Breast epithelium (tissue), 4 donors: ENCODE data around the gene CD164L2. TPM values are rescaled to one million over a fixed set of nuclear protein-coding genes. Genes with fewer than 3 reads are reported as not detected.

Source experiments
- DNase-seq, 2 donors: peaks; one replicate each; pipeline ENCODE4 v3.0.0-alpha.2; 2019; ENCODE audit warnings: low spot score in 2 of 2
- H3K27ac ChIP-seq, 2 donors: fragments of 200-600 bp; sonication (generic) in 1 of 2; one replicate each; pipeline ENCODE4 v1.5.1; 2016 to 2019; ENCODE audit warnings: mild to moderate bottlenecking in 1 of 2
- H3K27me3 ChIP-seq, 2 donors: fragments of 200-600 bp; sonication (generic) in 1 of 2; one replicate each; pipeline versions ENCODE4 v1.5.1 to v1.6.0; 2017 to 2019; ENCODE audit warnings: control low read depth in 1 of 2, mild to moderate bottlenecking in 1 of 2
- H3K36me3 ChIP-seq: fragments of 200-600 bp; one replicate; pipeline ENCODE4 v1.5.1; 2019
- H3K4me1 ChIP-seq, 2 donors: fragments of 200-600 bp; sonication (generic); one replicate each; pipeline ENCODE4 v1.5.1; 2016 to 2019; ENCODE audit warnings: control low read depth in 1 of 2
- H3K4me3 ChIP-seq, 3 donors: fragments of 200-600 bp; sonication (generic); 1 replicate in 2 of 3; 2 replicates in 1 of 3; pipeline ENCODE4 v1.5.1; 2016 to 2019; ENCODE audit warnings: mild to moderate bottlenecking in 3 of 3, moderate library complexity in 2 of 3
- H3K9me3 ChIP-seq, 2 donors: fragments of 200-600 bp; sonication (generic) in 1 of 2; one replicate each; pipeline ENCODE4 v1.5.1; 2016 to 2019; ENCODE audit warnings: control low read depth in 1 of 2
- POLR2A ChIP-seq: fragments of 450-650 bp; IDR thresholded peaks from one replicate; pipeline ENCODE4 v1.6.1; 2016; ENCODE audit warnings: antibody characterized with exemption, mild to moderate bottlenecking, moderate library complexity
- POLR2AphosphoS5 ChIP-seq, 3 donors: sonication (generic); formaldehyde crosslinking; IDR thresholded peaks; one replicate each; pipeline ENCODE4 v1.6.1; 2017; ENCODE audit warnings: antibody characterized with exemption in 3 of 3
- intact Hi-C: fragments of 100-400 bp; cut with DNase I; formaldehyde crosslinking; loops from one replicate; pipeline ENCODE4 v1.15.1; 2023; ENCODE audit warnings: low total_unique reads
- total RNA-seq, 3 donors: library from RNA; depleted of rRNA; stranded (reverse); fragments of >200 nt; gene quantifications; one replicate each; pipeline ENCODE4 v1.1.0, GENCODE V29; 2016
- TF ChIP-seq, protein P1 (sequence below), 3 donors: fragments of 450-650 bp; IDR thresholded peaks; one replicate each; pipeline ENCODE4 v1.5.1; 2016 to 2017; ENCODE audit warnings: antibody characterized with exemption in 3 of 3, mild to moderate bottlenecking in 3 of 3, moderate library complexity in 3 of 3

CD164L2 gene
- total RNA-seq, 3 donors from 2014 or later = 0.66 to 5.3 TPM; not detected in 1

DNA sequence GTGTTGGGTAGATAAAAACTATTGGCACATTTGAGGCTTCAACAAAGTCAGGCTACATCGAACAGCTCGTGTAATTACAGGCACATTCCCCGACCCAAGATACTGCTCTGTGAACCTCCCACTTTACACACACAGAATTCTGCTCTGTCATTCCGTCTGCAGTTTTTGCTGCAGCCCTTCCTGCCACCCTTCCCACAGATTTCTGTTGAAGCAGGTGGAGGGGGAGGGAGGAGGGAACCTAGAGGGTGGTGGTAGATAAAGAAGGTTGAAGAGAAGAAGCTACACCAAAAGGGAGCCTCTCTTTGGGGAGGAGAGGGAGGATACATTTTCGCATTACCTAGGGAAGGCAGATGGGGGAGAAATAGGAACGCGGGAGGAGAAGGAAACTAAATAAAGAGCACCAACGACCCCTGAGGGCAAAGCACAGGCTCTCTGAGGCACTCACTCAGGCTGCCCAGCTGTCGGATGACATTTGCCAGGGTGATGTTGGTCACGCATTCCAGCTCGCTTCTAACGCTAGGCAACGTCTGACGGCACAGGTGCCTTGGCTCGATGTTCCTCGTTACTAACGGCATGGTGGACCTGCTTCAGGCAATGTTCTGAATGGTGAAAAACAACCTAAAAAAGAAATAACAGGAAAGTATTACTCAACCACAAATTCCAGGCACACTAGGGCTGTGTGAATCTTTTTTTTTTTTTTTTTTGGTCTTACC, 45.3 kb upstream of the CD164L2 start:
- peaks cover 14 to 23% of the 10 kb centered on the region in 2 donors for H3K4me1 ChIP-seq
- no peaks in the 10 kb centered on the region for H3K36me3 ChIP-seq
- DNase-seq = peak; percentile 59 to 89
- peak overlapping the region; percentile 26 to 53 (median 30) for H3K4me3 ChIP-seq
- TF ChIP-seq POLR2A = no peak
- peak in 2 of 3 donors; percentile 28 to 57 for TF ChIP-seq POLR2AphosphoS5 (IDR thresholded peaks at IDR 0.05)
- TF ChIP-seq, protein P1, sequence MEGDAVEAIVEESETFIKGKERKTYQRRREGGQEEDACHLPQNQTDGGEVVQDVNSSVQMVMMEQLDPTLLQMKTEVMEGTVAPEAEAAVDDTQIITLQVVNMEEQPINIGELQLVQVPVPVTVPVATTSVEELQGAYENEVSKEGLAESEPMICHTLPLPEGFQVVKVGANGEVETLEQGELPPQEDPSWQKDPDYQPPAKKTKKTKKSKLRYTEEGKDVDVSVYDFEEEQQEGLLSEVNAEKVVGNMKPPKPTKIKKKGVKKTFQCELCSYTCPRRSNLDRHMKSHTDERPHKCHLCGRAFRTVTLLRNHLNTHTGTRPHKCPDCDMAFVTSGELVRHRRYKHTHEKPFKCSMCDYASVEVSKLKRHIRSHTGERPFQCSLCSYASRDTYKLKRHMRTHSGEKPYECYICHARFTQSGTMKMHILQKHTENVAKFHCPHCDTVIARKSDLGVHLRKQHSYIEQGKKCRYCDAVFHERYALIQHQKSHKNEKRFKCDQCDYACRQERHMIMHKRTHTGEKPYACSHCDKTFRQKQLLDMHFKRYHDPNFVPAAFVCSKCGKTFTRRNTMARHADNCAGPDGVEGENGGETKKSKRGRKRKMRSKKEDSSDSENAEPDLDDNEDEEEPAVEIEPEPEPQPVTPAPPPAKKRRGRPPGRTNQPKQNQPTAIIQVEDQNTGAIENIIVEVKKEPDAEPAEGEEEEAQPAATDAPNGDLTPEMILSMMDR (IDR thresholded peaks at IDR 0.05) = peak in 1 of 3 donors; percentile 10
- peak overlapping the region; percentile 91 for H3K27ac ChIP-seq
- H3K27me3 ChIP-seq = no peaks in the 10 kb centered on the region
- intact Hi-C loops = no loop called here
- H3K9me3 ChIP-seq = no peaks in the 10 kb centered on the region

DNA sequence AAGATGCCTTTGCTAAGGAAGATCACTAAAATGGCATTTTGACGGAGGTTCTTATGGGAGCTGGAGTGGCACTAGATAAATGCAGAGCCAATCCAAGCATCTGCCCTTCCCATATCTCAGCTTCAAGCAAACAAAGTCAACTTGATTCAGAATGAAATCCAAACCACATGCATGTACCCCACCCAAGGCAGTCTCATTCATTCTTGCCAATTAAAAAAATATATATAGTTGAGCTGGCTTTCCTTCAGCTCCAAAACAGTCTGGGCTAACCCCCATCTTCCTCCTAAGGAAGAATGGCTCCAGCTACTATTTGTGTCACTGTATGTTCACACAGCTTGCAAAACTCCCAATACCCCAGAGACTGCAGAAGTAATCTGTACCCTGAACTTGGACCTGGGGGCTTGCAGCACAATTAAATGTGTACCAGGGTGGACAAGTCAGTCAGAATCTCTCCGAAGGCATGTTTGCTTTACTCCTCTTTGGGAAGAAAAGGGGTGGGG, 44.7 kb upstream of the CD164L2 start:
- no peaks in the 10 kb centered on the region for H3K36me3 ChIP-seq
- peaks cover 14 to 23% of the 10 kb centered on the region in 2 donors for H3K4me1 ChIP-seq
- H3K4me3 ChIP-seq = peak overlapping the region in 2 of 3 donors; percentile 26 to 53
- peak overlapping the region; percentile 91 for H3K27ac ChIP-seq
- TF ChIP-seq POLR2A (no peak), POLR2AphosphoS5 (IDR thresholded peaks at IDR 0.05) (no peak)
- TF ChIP-seq, protein P1 (IDR thresholded peaks at IDR 0.05) = no peak
- H3K9me3 ChIP-seq = no peaks in the 10 kb centered on the region
- intact Hi-C loops = no loop called here
- H3K27me3 ChIP-seq = no peaks in the 10 kb centered on the region
- DNase-seq = no peak

DNA sequence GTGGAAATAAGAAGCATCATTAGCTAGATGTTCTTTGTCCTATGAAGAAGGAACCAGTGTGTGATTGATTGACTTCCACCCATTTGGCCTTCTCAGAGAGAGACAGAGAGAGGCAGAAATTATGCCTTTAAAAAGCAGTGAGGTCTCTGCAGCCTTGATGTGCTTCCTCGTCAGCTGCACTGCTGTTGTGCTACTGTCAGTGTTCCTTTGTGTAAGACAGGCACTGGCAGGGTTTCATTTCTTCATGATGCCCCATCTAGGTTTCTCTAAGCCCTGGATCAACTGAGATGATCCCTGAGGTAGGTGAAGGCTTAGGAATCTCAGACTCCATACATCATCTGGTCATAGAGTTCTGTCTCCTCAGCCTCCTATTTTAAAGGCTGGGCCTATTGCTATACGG, 44.2 kb upstream of the CD164L2 start:
- Histone ChIP-seq H3K36me3 (no peaks in the 10 kb centered on the region), H3K9me3 (no peaks in the 10 kb centered on the region), H3K4me3 (peak overlapping the region in 1 of 3 donors; percentile 53), H3K27me3 (no peaks in the 10 kb centered on the region), H3K4me1 (peaks cover 14 to 23% of the 10 kb centered on the region in 2 donors), H3K27ac (peak overlapping the region; percentile 91)
- no peak for TF ChIP-seq POLR2A
- no peak for TF ChIP-seq POLR2AphosphoS5 (IDR thresholded peaks at IDR 0.05)
- TF ChIP-seq, protein P1 (IDR thresholded peaks at IDR 0.05) = no peak
- DNase-seq = no peak
- intact Hi-C loops = no loop called here

DNA sequence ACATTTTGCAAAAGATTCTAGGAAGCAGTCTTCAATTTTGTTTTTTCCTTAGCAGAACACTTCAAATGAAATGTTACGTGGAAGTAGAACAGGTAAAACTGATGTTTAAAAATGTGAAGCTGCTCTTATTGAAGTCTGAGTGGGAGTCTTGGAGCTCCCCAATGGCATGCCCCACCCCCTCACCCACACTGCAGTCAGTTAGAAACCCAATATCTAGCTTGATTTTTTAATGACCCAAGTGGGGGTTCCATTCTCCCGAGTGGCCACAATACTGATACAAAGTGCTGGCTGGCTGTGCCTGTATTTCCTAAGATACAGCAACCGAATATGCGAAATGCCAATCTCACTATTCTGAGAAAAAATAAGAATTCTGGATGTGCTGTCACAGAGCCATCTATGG, 40.6 kb upstream of the CD164L2 start:
- peaks cover 8 to 14% of the 10 kb centered on the region in 2 donors for H3K4me1 ChIP-seq
- peak overlapping the region; percentile 43 to 49 for H3K27ac ChIP-seq
- no peaks in the 10 kb centered on the region for H3K9me3 ChIP-seq
- intact Hi-C loops = no loop called here
- H3K27me3 ChIP-seq = no peaks in the 10 kb centered on the region
- no peak for DNase-seq
- TF ChIP-seq POLR2A (no peak), POLR2AphosphoS5 (IDR thresholded peaks at IDR 0.05) (no peak)
- TF ChIP-seq, protein P1 (IDR thresholded peaks at IDR 0.05) = no peak
- H3K36me3 ChIP-seq = no peaks in the 10 kb centered on the region
- H3K4me3 ChIP-seq = no peak overlapping the region
